ENCODE data around the gene SCO2. TPM values are rescaled to one million over a fixed set of nuclear protein-coding genes. Genes with fewer than 3 reads are reported as not detected.

SCO2 gene
- total RNA-seq, 1 experiment from 2014 or later = 7.0 TPM

- no peak for TF ChIP-seq ZBTB33 (IDR thresholded peaks at IDR 0.05; ENCODE audit: extremely low read depth, insufficient replicate concordance, low read length)
- no peak for TF ChIP-seq RAD21 (IDR thresholded peaks at IDR 0.05; ENCODE audit: low read depth)
- no peak for TF ChIP-seq POLR2AphosphoS5 (IDR thresholded peaks at IDR 0.05; ENCODE audit: low read depth, low read length)
- TF ChIP-seq JUND (IDR thresholded peaks at IDR 0.05) = no peak
- TF ChIP-seq CTCF (IDR thresholded peaks at IDR 0.05 in 2 of 3, conservative IDR thresholded peaks at IDR 0.05 in 1 of 3; ENCODE audit: borderline replicate concordance in 1 of 3, insufficient read depth in 1 of 3, low read depth in 2 of 3, low read length in 2 of 3) = no peak
Measured at GRCh38 chr22:50544746-50545253, 19.4 kb upstream of the SCO2 start (continued).

- Histone ChIP-seq H3K4me1 (ENCODE audit: control insufficient read depth in 1 of 2, insufficient read depth in 2 of 2, low read length in 2 of 2) (peaks cover 13 to 45% of the 10 kb centered on the region in 2 experiments; a peak in 3 of 4 replicates), H3K27ac (ENCODE audit: low read depth, low read length) (peak overlapping the region; percentile 27), H3K36me3 (ENCODE audit: control insufficient read depth in 1 of 2, insufficient read depth in 2 of 2, low read length in 2 of 2) (no peaks in the 10 kb centered on the region), H3K27me3 (ENCODE audit: insufficient read depth, low read length) (no peaks in the 10 kb centered on the region), H3K4me2 (ENCODE audit: low read length) (peak overlapping the region; percentile 77), H2AFZ (ENCODE audit: low read depth, low read length, poor library complexity, severe bottlenecking) (peak overlapping the region; percentile 94), H3K9me3 (ENCODE audit: control insufficient read depth in 1 of 2, insufficient read depth in 1 of 2, low read depth in 1 of 2, low read length in 2 of 2) (no peaks in the 10 kb centered on the region), H3K9me2 (ENCODE audit: insufficient read depth) (no peaks in the 10 kb centered on the region), H3K9ac (ENCODE audit: low read length) (peak overlapping the region; percentile 53), H3K79me2 (ENCODE audit: insufficient read depth, low read length) (no peaks in the 10 kb centered on the region), H4K20me1 (ENCODE audit: insufficient read depth) (no peaks in the 10 kb centered on the region), H3K4me3 (replicated peaks in 1 of 2; ENCODE audit: low read depth in 1 of 2, low read length in 2 of 2) (peak overlapping the region; percentile 32 to 53)
- ChIA-PET CTCF (interaction anchor here (1.8 kb wide), 1 partner anchor 18 kb away, joined by 6 read pairs; the partner anchor contains the start of gene SCO2), RAD21 (ENCODE audit: low non-redundant PET in 1 of 2, low total read pairs in 2 of 2, uncharacterized antibody in 2 of 2, unreplicated experiment in 2 of 2) (no interaction called here), POLR2A (interaction anchor here (1.6 to 1.9 kb wide), 2 partner anchors 9 to 10 kb away, joined by 5 to 7 read pairs; no protein-coding TSS in a partner anchor)
- intact Hi-C loops (cut with micrococcal nuclease) = no loop called here
- ATAC-seq (peak; percentile 93), DNase-seq (ENCODE audit: low read depth, low spot score) (no peak)
- TF ChIP-seq ZNF274 (IDR thresholded peaks at IDR 0.05; ENCODE audit: low read depth, low read length) (no peak), YY1 (IDR thresholded peaks at IDR 0.05; ENCODE audit: extremely low read depth, insufficient replicate concordance, low read depth, low read length) (peak; percentile 9), MAX (IDR thresholded peaks at IDR 0.05) (0 out of 2 replicates have a peak, but pooled peaks have one; percentile 35), CTCF (IDR thresholded peaks at IDR 0.05 in 2 of 3, conservative IDR thresholded peaks at IDR 0.05 in 1 of 3; ENCODE audit: borderline replicate concordance in 1 of 3, insufficient read depth in 1 of 3, low read depth in 2 of 3, low read length in 2 of 3) (peak; percentile 59 to 68 (median 60); a peak in 5 of 6 replicates)
- no TSS peak for BruUV-seq (replicated peaks)
Measured at GRCh38 chr22:50544078-50544745, 18.8 kb upstream of the SCO2 start.

All from HCT116 (cell line).